GM19372 (cell line): ENCODE results near the gene SHC1.

Source experiments
- ATAC-seq: cut with Tn5 transposase; IDR thresholded peaks from one replicate; pipeline ENCODE4 v1.9.1; 2021; ENCODE audit warnings: mild to moderate bottlenecking, low read depth, moderate library complexity; ENCODE audit not compliant: unreplicated experiment

SHC1 gene

GRCh38 chr1:154970631-154971340 lies at the start of gene SHC1:
TSS of gene SHC1 (minus strand) at chr1:154970747. CDS start at chr1:154970526, 221 bp downstream.
- no peak for ATAC-seq

GRCh38 chr1:155019377-155020245 lies 49.1 kb upstream of the SHC1 start:
- ATAC-seq = no peak

GRCh38 chr1:155018617-155019348 lies 48.2 kb upstream of the SHC1 start:
- no peak for ATAC-seq

GRCh38 chr1:155017946-155018316 lies 47.4 kb upstream of the SHC1 start:
- ATAC-seq = no peak

- no peak for ATAC-seq
These were observed 46.7 kb upstream of the SHC1 start for GRCh38 chr1:155017041-155017945.

- no peak for ATAC-seq
These were observed 45.8 kb upstream of the SHC1 start for GRCh38 chr1:155016231-155016831.

- no peak for ATAC-seq
These were observed 45.1 kb upstream of the SHC1 start for GRCh38 chr1:155015527-155016230.

GRCh38 chr1:155014709-155015508 lies 44.4 kb upstream of the SHC1 start:
- no peak for ATAC-seq

GRCh38 chr1:155013632-155014031 lies 43.1 kb upstream of the SHC1 start:
- no peak for ATAC-seq

GRCh38 chr1:155012776-155013602 lies 42.4 kb upstream of the SHC1 start:
- no peak for ATAC-seq

- ATAC-seq = no peak
These were observed 41.5 kb upstream of the SHC1 start for GRCh38 chr1:155012026-155012546.

GRCh38 chr1:155011437-155012025 lies 41.0 kb upstream of the SHC1 start:
- ATAC-seq = no peak

GRCh38 chr1:155011004-155011416 lies 40.5 kb upstream of the SHC1 start:
- no peak for ATAC-seq

GRCh38 chr1:155010211-155010918 lies 39.8 kb upstream of the SHC1 start:
- ATAC-seq = no peak

- no peak for ATAC-seq
These were observed 39.2 kb upstream of the SHC1 start for GRCh38 chr1:155009742-155010141.

GRCh38 chr1:155009221-155009711 lies 38.7 kb upstream of the SHC1 start:
- ATAC-seq = no peak
